HL-60/S4 treated with retinoic acid at 250 ng/mL for 4 days and 3 days (cell line): Measurements from ENCODE around the gene WASF2.

ENCODE experiments used
- in situ Hi-C: fragments of 300-500 bp; cut with MboI; formaldehyde crosslinking; loops from 2 replicates; pipeline ENCODE4 v1.7.0; 2022; ENCODE audit warnings: low sequenced_read_pairs

WASF2 gene

DNA sequence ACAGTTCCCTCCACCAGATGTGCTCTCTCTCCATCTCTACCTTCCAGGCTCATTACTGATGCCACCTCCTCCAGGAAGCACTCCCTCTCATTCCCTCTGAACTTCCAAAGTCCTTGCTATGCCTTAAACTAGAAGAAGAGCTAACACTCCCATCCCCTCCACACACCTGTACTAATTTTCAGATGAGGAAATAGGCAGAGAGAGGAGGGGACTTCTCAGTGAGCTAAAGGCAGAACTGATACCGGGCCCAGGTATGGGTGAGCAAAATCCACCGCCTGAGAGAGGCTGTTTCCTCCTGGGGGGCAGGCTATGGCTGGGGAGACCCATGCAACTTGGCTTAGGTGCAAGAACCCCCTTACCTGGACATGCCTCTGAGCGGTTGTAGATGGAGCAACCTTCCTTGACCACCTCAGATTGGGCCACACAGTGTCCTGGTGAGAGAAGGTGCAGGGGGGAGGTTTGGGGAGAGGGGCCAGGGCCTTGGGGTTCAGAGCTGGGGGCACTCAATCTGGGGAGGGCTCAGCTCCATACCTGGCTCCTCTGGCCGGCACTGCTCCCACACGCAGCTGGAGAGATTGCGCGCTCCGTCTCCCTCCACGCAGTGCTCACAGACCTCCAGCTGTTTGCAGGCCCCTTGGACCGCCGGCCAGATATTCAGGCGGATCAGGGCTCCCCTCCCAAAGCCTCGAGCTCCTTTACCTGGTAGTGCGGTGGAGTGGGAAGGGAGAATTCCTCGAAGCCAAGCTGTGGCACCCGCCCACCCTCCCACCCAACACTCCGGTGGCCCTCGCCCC lies 107.8 kb downstream of the WASF2 start:
- in situ Hi-C loops, result no loop called here

DNA sequence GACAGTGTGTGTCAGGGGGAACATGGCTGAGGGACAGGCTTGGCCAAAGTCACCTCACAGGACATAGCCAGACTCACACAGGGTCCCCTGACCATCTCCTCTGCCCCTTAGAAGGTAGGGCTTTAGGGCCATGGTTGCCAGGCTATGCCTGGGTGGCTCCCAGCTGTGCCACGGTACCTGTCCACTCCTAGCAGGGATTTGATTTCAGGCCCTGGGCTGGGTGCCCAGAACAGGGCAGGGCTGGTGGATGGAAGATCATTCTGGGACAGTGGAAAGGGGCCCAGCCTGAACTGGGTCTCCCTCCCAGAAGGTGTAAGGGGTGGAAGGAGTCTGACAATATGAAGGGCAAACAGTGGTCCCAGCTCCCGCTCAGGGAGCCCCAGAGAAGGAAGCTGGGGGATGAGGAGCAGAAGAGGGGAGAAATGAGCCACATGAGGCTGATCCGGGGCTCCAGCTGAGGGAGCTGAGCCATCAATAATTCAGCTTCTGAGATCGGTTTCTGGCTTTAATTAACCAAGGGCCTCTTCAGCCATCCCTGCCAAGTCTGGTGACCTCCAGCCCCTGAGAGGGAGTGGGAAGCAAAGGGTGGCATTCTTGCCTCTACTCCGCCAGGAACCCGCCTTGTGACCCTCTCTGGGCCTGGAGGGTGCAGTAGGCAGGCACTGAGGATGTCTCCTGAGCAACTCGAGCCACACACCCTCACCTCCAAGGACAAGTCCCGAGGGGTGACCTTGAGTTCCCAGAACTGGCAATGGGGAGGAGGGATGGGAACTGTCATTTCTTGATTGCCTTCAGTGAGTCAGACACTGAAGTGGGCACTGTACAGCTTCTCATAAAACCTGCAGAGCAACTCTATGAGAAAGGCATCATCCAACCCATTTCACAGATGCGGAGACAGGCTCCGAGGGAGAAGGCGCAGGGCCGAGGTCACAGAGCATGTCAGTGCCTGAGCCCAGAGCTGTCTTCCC lies 108.9 kb downstream of the WASF2 start:
- in situ Hi-C loops, result no loop called here

DNA sequence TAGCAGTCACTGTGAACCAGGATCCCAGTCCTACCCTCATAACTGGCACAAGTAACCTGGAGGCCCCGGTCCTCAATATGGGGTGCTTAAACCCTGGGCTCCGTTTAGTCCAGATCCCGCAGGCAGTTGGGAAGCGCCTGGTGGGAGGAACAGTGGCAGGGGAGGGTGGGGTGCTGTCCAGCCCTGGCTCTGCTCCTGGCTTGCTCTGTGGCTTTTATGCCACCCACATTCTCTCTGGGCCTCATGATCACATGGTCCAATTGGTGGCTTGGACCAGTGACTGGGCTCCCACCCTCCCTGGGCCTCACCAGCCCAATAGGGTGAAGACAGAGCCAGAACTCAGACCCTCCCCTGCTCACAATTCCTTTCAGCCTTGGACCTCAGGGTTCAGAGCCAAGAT lies 109.7 kb downstream of the WASF2 start:
- in situ Hi-C loops, result no loop called here

DNA sequence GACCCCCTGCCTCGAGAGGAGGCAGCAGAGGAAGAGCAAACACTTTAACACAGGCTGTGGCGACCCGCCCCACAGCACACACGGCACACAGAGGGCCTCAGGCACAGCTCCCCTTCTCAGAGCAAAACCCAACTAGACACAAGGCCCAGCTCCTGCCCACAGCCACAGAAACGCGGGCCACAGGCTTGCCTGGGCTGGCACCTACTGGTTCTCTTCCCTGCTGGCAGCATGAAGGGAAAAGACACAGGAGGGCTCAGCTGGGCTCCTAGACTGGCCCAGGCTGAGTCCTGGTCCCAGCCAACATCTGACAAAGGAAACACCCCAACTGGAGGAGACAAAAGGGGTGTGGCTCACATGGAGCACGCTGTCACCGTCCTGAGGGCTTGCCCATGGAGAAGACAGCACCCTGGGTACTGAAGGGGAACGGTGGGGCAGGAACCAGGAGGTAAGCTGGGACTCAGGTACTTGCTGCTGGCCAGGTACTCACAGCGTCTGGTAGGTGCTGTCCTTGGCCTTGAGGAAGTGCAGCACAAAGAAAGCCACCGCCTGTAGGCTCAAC lies 110.3 kb downstream of the WASF2 start:
- in situ Hi-C loops, result no loop called here

DNA sequence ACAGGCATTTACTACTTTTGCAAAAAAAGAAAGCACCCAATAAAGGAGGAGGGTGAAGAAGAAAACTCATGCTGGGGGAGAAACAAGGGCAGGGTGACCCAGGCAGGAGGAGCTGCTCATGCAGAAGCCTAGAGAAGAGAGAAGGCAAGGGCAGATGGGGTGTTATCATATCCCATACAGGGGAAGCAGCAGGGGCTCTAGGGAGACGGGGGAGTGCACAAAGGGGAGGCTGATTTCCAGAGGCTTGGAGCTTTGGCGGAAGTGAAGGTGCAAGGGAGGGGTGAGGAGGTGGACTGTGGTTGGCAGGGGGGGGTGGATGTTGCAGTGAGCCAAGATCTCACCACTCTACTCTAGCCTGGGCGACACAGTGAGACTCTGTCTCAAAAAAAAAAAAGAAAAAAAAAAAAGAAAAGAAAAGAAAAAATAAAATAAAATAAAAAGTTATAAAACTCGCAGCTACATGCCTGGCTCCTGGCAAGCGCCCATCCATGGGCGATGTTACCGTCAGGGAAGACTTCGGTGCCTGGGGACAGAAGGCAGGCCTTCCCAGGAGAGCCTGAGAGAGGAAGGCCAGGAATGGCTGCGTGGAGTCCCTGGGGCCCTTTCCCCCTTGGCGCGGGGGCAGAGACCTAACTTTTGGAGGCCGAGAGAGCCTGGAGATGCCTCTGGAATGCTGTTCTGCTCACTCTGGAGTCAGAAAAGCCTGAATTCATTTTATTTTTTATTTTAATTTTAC lies 112.0 kb downstream of the WASF2 start:
- in situ Hi-C loops, result no loop called here

DNA sequence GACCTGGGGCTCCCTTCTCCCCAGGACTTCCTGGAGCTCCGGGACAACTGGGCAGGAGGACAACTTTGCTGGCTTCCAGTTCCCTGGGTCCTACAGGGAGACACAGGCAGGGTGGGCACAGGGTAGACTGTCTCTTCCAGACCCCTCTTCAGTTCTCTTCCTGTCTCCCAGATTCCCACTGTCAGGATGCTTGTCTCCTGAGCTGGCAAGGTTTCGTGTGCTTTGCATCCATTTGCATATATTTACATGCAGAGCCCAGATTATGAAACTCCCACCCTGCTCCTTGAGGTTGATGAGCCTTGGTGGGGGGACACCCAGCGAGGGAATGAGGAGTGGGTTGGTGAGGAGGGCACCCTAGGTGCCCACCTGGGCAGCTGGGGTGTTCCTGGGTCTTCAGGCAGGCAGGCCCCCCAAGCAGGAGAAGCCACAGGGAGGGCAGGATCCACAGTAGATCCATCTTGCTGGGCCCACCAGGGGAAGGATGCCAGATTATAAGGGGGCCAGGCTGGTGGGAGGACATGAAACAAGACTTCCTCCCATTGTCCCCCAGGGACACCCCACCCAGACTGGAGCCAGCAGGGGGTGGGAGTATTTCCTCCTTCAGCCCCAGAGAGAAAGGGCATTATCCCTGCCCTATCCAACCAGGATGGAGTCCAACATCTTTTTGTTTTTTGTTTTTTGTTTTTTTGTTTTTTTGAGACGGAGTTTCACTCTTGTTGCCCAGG lies 115.4 kb downstream of the WASF2 start, which contains the start of gene FCN3:
Gene FCN3, minus strand, starts transcription at position 463 of the 725 bp plus-strand sequence. Its CDS starts 6 bp downstream, at position 457.
- in situ Hi-C loops, result no loop called here

DNA sequence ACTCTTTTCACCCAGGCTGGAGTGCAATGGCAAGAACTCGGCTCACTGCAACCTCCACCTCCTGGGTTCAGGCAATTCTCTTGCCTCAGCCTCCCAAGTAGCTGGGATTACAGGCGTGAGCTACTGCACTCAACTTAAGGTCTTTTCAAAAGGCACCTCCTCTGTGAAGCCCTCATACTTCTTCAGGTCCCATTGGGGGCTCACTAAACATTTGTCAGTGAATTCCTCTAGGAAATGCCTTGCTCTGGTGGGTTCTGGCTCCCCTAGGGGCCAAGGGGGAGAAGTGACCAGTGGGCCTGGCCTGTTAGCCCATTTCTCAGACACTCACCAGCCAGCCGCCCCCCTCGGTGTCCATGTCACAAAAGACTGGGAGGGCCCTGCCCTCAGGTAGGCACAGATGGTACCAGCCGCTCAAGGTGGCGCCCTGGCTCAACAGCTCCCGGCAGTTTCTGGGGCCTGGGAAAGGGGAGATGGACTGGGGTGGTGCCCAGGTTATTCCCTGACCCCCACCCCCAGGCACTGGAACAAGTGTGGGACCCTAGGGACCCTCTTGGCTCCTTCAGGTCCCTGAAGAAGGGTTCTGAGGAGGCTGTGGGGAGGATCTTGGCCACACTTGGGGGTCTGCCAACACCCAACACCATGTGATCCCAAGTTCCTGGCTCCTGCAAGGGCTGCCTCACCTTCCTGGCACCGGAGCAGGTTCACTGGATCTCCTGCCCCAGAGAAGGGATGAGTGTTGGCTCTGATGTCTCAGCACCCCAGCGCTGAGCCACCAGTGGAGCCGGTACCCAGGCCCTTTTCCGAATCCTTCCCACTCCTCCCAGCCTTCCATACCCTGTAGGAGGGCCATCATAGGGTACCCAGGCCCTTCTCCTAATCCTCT lies 116.9 kb downstream of the WASF2 start:
- in situ Hi-C loops, result no loop called here

DNA sequence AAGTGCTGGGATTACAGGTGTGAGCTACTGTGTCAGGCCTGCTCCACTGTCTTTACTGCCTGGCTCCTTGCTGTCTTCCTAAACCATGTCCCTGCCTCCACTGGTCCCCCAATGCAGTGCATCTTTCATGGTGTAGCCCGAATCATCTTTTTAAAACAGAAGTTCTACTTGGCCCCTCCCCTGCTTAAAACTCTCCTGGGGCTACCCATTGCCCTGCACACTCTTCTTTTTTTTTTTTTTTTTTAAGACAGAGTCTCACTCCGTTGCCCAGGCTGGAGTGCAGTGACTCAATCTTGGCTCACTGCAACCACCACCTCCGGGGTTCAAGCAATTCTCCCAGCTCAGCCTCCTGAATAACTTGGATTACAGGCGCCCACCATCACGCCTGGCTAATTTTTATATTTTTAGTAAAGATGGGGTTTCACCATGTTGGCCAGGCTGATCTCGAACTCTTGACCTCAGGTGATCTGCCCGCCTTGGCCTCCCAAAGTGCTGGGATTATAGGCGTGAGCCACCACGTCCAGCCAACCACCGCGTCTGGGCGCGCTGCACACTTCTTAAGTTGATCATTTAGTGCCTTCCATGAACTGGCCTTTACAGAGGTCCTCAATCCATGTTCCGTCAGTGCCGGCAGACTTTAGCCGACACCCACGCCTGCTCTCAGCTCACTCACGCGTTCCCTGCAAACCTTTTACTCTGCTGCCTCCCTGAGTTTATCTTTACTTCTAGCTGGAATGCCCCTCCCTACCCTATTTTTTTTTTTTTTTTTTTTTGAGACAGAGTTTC lies 117.8 kb downstream of the WASF2 start:
- in situ Hi-C loops, result no loop called here

DNA sequence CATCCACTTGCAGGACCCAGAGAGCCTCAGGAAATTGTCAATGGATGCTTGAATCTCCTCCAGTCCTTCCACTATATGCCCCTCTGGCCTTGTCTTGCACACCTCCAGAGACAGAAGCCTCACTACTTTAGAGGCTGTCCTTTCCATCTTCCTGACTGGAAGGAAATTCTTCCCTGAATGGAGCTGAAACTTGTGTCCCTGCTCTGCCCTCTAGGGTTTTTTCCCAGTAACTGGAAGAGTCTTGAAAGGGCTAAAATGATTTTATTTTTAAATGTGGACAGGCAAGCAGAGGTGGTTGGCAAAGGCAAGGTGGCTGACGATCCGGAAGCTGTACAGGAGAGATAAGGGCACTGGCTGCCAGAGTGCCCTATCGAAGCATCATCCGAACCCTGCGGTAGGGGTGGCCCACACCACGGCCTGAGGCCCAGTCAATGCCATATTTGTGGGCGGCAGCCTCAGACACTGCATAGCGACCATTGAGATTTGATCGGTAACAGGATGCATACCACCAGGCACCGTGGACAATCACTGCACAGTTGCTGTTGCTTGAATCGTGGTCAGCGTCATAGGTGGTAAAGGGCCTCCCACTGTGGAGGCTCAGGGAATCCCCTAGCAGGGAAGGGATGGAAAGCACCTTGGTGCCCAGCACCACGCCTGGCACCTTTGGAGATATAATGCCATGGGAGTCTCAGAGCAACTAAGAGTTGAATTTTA lies 120.9 kb downstream of the WASF2 start:
- in situ Hi-C loops, result no loop called here

DNA sequence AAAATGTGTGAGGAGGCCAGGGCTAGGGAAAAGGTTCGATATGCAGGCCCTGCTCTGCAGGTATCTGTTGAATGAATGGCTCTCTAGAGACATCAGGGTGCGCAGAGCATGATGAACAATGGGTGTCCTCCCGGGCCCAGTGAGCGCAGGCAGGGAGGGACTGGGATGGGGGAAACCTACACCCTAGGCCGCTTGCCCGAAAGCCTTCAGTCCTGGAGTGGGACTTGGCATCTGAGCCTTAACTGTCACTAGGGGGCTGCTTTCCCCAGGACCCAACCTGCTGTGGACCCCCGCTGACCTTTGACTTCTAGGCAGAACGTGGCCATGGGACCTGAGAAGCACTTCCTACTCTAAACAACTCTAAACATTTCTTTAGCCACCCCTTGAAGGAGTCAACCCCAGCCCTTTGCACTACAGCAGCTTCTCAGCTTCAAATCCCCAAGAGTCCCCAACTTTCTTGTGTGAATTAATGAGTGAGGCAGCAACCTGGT lies 122.8 kb downstream of the WASF2 start:
- in situ Hi-C loops, result no loop called here

DNA sequence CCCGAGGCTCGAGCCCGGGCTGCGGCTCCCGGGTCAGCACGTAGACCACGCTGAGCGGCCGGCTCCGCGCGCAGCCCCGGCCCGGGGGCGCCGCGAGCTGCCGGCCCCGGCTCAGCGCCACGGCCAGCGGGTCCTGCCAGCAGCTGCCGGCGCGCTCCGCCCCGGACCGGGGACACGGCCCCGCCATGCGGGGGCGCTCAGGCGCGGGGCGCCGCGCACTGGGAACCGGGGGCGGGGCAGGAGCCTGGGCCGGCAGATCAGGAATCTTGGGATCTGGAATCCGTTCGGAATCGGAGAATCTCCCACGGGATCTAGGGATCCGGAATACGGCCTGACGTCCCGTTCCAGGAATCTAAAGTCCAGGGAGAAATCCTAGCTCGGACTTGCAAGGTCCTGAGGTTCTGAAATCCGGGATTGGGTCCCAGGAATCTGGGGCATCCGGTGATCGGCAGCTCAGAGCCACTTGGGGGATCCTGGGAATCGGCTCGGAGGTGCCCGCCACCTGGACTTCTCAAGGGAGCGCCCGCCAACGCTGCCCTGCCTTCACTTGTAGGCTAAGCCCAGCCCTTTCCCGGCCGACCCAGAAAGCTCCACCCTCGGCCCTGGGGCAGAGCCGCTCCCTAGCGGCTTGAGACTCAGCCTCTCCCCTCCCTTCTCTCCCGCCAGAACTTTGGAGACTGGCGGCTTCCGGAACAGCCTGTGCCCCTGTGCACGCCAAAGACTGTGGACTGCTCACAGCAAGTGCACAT lies 123.4 kb downstream of the WASF2 start, which contains the start of gene MAP3K6:
Gene MAP3K6, minus strand, starts transcription at position 551 of the 749 bp plus-strand sequence. Its CDS starts 364 bp downstream, at position 187.
- in situ Hi-C loops, result no loop called here

DNA sequence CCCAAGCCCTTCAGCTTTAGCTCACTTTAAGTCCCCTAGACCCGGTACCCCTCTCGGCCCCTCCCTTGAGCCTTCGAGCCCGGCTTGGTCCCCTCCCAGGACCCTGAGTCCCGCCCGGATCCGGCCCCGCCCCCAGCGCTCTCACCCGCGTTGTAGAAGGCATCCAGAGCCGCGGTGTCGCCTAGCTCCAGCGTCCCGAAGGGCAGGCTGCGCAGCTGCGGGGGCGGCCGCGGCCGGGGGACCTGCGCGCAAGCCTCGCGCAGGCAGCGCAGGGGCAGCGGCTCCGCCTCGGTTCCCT lies 123.9 kb downstream of the WASF2 start:
- in situ Hi-C loops, result no loop called here

DNA sequence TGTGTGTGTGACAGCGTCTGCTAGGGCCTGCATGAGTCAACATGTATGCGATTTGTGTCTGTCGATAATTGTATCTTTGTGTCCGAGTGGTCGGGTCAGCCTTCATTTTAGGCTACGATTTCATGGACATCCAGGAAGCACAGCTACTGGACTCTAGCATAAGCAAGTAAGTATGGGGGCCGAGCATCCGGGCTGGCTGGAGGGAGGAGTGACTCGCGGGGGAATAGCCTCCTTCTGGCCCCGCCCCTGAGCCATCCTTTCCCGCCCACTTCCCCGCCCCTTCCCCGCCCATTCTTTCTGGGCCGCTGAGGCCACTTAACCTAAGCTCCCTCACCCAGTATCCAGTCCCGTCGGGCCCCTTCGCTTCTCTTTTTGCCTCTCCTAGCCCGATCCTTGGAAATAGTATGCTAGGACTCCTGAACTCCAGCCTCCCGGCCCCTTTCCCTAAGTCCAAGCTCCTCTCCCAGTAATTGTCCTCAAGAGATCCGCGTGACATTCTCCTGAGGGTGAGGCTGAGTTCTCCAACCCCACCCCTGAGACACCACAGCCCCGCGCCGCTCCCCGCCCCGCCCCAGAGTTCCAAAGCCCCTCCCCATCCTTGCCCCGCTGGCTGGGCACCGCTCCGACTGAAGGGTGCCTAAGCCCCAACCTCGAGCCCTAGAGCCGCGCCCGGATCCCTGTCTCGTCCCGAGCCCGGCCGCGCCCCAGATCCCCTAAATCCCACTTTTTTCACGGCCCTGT lies 124.4 kb downstream of the WASF2 start:
- in situ Hi-C loops, result no loop called here

DNA sequence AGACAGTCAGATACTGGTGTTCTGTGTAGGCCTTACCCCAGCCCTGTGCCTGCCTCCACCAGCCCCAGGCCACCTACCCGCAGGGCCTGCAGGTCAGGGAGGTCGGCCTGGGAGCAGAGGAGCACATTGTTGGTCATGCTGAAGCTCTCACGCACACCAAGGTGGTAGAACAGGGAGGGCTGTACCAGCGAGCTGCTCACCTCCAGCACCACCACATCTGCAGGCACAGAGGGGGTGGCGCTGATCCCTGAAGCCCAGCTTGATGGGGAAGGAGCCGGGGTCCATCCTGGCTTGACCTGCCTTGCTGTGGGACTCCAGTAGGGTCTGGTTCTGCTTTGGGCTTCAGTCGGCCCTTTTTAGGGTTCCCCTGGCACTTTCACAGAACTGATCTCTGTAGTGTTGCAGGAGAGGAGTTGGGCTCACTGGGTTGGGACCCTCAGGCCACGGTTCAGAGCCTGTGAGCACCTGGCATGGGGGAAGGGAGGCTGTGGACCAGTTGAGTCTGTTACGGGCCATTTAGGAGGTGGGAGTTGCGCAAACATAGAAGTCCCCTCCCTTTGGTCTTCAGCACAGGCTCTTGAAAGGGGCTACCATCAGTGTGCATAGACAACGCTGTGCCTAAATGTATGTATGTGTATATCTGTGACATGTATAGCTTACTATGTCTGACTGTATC lies 125.1 kb downstream of the WASF2 start:
- in situ Hi-C loops, result no loop called here

DNA sequence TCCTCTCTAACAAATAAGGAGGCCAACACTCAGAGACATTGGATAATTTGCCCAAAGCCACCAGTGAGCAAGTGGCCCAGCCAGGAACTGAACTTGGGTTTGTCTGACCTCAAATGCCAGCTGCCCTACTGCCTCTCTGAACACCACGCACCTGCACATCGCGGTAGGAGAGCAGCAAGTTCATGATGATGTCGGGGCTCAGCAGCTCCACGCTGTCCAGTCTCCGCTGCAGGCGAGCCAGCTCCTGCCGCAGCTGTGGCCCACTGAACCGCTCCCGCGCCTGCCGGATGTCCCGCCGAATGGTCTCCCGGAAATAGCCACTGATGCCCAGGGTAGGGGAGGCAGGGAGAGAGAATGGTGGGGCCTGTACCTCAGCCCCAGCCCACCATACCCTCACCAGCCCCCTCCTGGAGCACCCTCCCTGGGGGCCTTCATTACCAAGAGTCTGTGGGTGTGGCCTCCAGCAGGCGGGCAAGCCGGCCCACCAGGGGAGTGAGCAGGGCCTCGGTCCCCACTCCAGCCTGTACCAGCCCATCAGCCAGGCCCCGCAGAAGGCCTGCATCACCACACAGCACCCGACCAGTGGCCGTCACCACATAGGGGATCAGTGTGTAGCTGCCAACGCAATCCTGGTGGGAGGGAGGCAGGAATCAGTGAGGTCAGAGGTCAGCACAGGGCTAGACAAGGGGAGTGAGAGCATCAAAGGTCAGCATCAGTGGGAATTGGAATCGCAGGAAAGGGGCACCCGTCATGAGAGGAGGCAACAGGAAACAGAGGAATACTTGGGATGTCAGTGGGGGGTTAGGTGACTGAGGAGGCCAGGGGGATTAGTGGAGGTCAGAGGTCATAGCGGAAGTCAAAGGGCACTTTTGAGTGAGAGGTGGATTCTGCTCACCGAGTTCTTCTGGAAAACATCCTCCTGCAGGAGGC lies 125.9 kb downstream of the WASF2 start:
- in situ Hi-C loops, result no loop called here
